ENCODE results near the gene SYNM.

The SYNM gene

GRCh38 chr15:99137877-99138276, 33.0 kb downstream of the SYNM start:
- H3K36me3 ChIP-seq (ENCODE audit: control insufficient read depth, low read length): no peaks in the 10 kb centered on the region
- no peaks in the 10 kb centered on the region for H3K79me2 ChIP-seq (ENCODE audit: control insufficient read depth, low read length)
- no peak overlapping the region for H3K4me3 ChIP-seq (ENCODE audit: low read length)
- H4K20me1 ChIP-seq (ENCODE audit: control insufficient read depth, insufficient read depth, low read depth, low read length): no peaks in the 10 kb centered on the region
- no peaks in the 10 kb centered on the region for H3F3A ChIP-seq (ENCODE audit: control insufficient read depth, insufficient read depth)
- no peaks in the 10 kb centered on the region for H3K9me3 ChIP-seq (ENCODE audit: control insufficient read depth, insufficient read depth, low read length)
- H3K4me1 ChIP-seq (ENCODE audit: control insufficient read depth, low read length): no peaks in the 10 kb centered on the region
- H3K27ac ChIP-seq (ENCODE audit: low read depth, low read length): no peak overlapping the region
- no peak overlapping the region for H3K4me2 ChIP-seq (ENCODE audit: low read length)
- TF ChIP-seq EZH2phosphoT487 (IDR thresholded peaks at IDR 0.05; ENCODE audit: borderline replicate concordance, low read length) (no peak), CTCF (IDR thresholded peaks at IDR 0.05; ENCODE audit: low read depth, low read length, poor library complexity, severe bottlenecking) (no peak)
- no peaks in the 10 kb centered on the region for H3K9me2 ChIP-seq (replicated peaks; ENCODE audit: control insufficient read depth, low read length)
- no peaks in the 10 kb centered on the region for H3K27me3 ChIP-seq (ENCODE audit: control insufficient read depth, low read length)

GRCh38 chr15:99138491-99138982, 33.7 kb downstream of the SYNM start:
- no peaks in the 10 kb centered on the region for H3K9me3 ChIP-seq (ENCODE audit: control insufficient read depth, insufficient read depth, low read length)
- no peaks in the 10 kb centered on the region for H3K36me3 ChIP-seq (ENCODE audit: control insufficient read depth, low read length)
- TF ChIP-seq EZH2phosphoT487 (IDR thresholded peaks at IDR 0.05; ENCODE audit: borderline replicate concordance, low read length) (no peak), CTCF (IDR thresholded peaks at IDR 0.05; ENCODE audit: low read depth, low read length, poor library complexity, severe bottlenecking) (no peak)
- no peak overlapping the region for H3K4me3 ChIP-seq (ENCODE audit: low read length)
- no peak overlapping the region for H3K4me2 ChIP-seq (ENCODE audit: low read length)
- H3F3A ChIP-seq (ENCODE audit: control insufficient read depth, insufficient read depth): no peaks in the 10 kb centered on the region
- H3K27ac ChIP-seq (ENCODE audit: low read depth, low read length): no peak overlapping the region
- no peaks in the 10 kb centered on the region for H3K27me3 ChIP-seq (ENCODE audit: control insufficient read depth, low read length)
- no peaks in the 10 kb centered on the region for H3K79me2 ChIP-seq (ENCODE audit: control insufficient read depth, low read length)
- no peaks in the 10 kb centered on the region for H3K4me1 ChIP-seq (ENCODE audit: control insufficient read depth, low read length)
- H4K20me1 ChIP-seq (ENCODE audit: control insufficient read depth, insufficient read depth, low read depth, low read length): no peaks in the 10 kb centered on the region
- no peaks in the 10 kb centered on the region for H3K9me2 ChIP-seq (replicated peaks; ENCODE audit: control insufficient read depth, low read length)

GRCh38 chr15:99139276-99139675, 34.4 kb downstream of the SYNM start:
- H3K27ac ChIP-seq (ENCODE audit: low read depth, low read length): no peak overlapping the region
- H3K79me2 ChIP-seq (ENCODE audit: control insufficient read depth, low read length): no peaks in the 10 kb centered on the region
- H4K20me1 ChIP-seq (ENCODE audit: control insufficient read depth, insufficient read depth, low read depth, low read length): no peaks in the 10 kb centered on the region
- H3K9me2 ChIP-seq (replicated peaks; ENCODE audit: control insufficient read depth, low read length): no peaks in the 10 kb centered on the region
- H3K4me1 ChIP-seq (ENCODE audit: control insufficient read depth, low read length): no peaks in the 10 kb centered on the region
- H3K27me3 ChIP-seq (ENCODE audit: control insufficient read depth, low read length): no peaks in the 10 kb centered on the region
- H3K9me3 ChIP-seq (ENCODE audit: control insufficient read depth, insufficient read depth, low read length): no peaks in the 10 kb centered on the region
- H3K4me2 ChIP-seq (ENCODE audit: low read length): no peak overlapping the region
- H3F3A ChIP-seq (ENCODE audit: control insufficient read depth, insufficient read depth): no peaks in the 10 kb centered on the region
- no peaks in the 10 kb centered on the region for H3K36me3 ChIP-seq (ENCODE audit: control insufficient read depth, low read length)
- TF ChIP-seq EZH2phosphoT487 (IDR thresholded peaks at IDR 0.05; ENCODE audit: borderline replicate concordance, low read length) (no peak), CTCF (IDR thresholded peaks at IDR 0.05; ENCODE audit: low read depth, low read length, poor library complexity, severe bottlenecking) (no peak)
- H3K4me3 ChIP-seq (ENCODE audit: low read length): no peak overlapping the region
